ENCODE measurements around the gene SLC35F1. TPM values are rescaled to one million over a fixed set of nuclear protein-coding genes. Genes with fewer than 3 reads are reported as not detected.
A peak's percentile ranks its signal among the peaks of the same experiment; 100 is the strongest.

Gene SLC35F1
- total and polyA plus RNA-seq, 8 donors, result under 0.01 to 6.8 (median 0.38) TPM; not detected in 2

DNA sequence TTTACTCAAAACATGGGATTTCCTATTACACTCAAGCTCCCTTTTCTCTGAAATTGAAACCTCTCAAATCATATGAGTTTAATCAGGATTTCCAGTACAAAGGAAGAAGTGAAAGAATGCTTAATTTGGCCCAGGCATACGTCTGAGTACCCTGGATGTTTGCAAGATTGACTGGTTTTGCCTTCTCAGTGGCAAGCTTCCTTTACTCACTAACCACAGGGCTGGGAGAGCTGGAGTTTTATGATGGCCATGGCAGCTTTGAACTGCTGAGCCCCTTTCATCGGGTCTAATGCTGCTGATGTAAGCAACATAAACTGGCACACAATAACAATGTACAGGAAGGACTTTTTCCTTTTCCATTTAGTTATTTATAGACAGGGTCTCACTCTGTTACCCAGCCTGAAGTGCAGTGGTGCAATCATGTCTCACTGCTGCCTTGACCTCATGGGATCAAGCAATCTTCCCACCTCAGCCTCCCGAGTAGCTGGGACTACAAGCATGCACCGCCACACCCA is 194.8 kb downstream of the SLC35F1 start:
- H3K27me3 ChIP-seq, result no peaks in the 10 kb centered on the region
- no peak overlapping the region for H3K4me3 ChIP-seq
- no peaks in the 10 kb centered on the region for H3K36me3 ChIP-seq
- no peaks in the 10 kb centered on the region for H3K4me1 ChIP-seq
- peaks cover 0 to 7% (median 0%) of the 10 kb centered on the region in 4 donors for H3K9me3 ChIP-seq
- DNase-seq, result peak in 1 of 2 donors; percentile 8
- 42 to 58% (median 51%) methylated on average over 4 of the region's 4 CpGs for WGBS, 5 donors
- TF ChIP-seq EP300 (IDR thresholded peaks at IDR 0.05) (no peak), POLR2A (IDR thresholded peaks at IDR 0.05) (no peak), POLR2AphosphoS5 (IDR thresholded peaks at IDR 0.05) (no peak)
- TF ChIP-seq, protein P1, sequence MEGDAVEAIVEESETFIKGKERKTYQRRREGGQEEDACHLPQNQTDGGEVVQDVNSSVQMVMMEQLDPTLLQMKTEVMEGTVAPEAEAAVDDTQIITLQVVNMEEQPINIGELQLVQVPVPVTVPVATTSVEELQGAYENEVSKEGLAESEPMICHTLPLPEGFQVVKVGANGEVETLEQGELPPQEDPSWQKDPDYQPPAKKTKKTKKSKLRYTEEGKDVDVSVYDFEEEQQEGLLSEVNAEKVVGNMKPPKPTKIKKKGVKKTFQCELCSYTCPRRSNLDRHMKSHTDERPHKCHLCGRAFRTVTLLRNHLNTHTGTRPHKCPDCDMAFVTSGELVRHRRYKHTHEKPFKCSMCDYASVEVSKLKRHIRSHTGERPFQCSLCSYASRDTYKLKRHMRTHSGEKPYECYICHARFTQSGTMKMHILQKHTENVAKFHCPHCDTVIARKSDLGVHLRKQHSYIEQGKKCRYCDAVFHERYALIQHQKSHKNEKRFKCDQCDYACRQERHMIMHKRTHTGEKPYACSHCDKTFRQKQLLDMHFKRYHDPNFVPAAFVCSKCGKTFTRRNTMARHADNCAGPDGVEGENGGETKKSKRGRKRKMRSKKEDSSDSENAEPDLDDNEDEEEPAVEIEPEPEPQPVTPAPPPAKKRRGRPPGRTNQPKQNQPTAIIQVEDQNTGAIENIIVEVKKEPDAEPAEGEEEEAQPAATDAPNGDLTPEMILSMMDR (IDR thresholded peaks at IDR 0.05), result no peak
- H3K27ac ChIP-seq, result no peak overlapping the region
- intact Hi-C loops (cut with DNase I; ENCODE audit: low total_unique reads), result no loop called here

DNA sequence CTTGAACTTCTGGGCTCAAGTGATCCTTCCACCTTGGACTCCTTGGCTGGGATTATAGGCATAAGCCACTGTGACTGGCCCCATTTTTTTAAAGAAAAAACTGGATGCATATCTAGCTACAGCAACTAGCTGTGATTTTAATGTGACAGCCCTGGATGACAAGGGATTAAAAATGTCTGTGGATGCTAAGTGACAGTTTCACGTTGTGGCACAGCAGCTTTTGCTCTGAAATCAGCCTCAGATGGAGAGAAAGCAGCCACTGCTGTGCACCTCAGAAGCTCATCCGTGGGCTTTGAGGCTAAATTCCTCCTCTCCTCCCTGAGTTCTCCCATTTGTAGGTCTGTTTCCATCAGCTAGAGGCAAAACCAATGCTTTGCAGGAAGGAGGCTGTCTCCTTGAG is 195.3 kb downstream of the SLC35F1 start:
- Histone ChIP-seq H3K27me3 (no peaks in the 10 kb centered on the region), H3K27ac (no peak overlapping the region), H3K36me3 (no peaks in the 10 kb centered on the region), H3K4me3 (no peak overlapping the region), H3K4me1 (no peaks in the 10 kb centered on the region), H3K9me3 (peaks cover 0 to 7% (median 0%) of the 10 kb centered on the region in 4 donors)
- intact Hi-C loops (cut with DNase I; ENCODE audit: low total_unique reads), result no loop called here
- TF ChIP-seq POLR2A (IDR thresholded peaks at IDR 0.05) (no peak), POLR2AphosphoS5 (IDR thresholded peaks at IDR 0.05) (no peak)
- TF ChIP-seq, protein P1 (IDR thresholded peaks at IDR 0.05), result no peak
- no peak for DNase-seq
- WGBS, 5 donors, result 42 to 82% (median 59%) methylated on average over 2 of the region's 2 CpGs

DNA sequence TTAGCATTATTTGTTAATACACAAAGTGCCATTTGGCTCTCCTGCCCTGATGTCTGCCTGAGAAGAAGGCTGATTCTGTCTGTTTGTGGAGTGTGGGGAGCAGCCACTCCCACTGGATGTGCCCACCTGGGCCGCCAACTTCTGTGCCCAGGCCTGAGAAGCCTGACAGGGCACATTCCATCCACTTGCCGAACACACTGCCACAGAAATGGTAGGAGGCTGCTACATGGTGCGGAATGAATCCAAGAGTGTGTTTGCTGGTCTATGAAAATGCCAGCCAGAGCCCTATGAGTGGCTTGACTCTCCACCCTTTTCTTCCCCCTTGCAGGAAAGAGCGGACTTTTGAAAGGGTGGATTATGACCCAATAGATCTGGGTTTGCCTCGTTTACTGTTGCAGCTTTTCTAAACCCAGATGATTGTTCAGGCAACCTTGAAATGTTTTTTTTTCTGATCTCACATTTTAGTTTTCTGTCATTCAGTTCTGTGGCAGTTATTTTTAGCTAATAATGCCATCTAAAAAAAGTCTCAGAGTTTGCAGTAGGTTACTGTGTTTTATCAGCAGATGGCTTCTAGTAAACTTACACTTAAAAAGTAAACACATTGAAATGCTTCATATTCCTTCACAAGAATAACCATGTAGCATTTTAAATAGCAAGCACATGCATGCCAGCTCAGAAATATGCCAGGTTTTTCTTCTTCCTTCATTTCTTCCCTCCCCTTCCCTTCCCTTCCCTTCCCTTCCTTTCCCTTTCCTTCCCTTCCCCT is 196.5 kb downstream of the SLC35F1 start:
- H3K9me3 ChIP-seq, result peaks cover 0 to 7% (median 0%) of the 10 kb centered on the region in 4 donors
- intact Hi-C loops (cut with DNase I; ENCODE audit: low total_unique reads), result no loop called here
- no peaks in the 10 kb centered on the region for H3K4me1 ChIP-seq
- no peaks in the 10 kb centered on the region for H3K36me3 ChIP-seq
- H3K4me3 ChIP-seq, result no peak overlapping the region
- no peaks in the 10 kb centered on the region for H3K27me3 ChIP-seq
- H3K27ac ChIP-seq, result no peak overlapping the region
- DNase-seq, result no peak
- TF ChIP-seq, protein P1 (IDR thresholded peaks at IDR 0.05), result no peak
- no peak for TF ChIP-seq EP300 (IDR thresholded peaks at IDR 0.05)
- no peak for TF ChIP-seq POLR2AphosphoS5 (IDR thresholded peaks at IDR 0.05)
- WGBS, 5 donors, result 59 to 73% (median 65%) methylated on average over 5 of the region's 5 CpGs

DNA sequence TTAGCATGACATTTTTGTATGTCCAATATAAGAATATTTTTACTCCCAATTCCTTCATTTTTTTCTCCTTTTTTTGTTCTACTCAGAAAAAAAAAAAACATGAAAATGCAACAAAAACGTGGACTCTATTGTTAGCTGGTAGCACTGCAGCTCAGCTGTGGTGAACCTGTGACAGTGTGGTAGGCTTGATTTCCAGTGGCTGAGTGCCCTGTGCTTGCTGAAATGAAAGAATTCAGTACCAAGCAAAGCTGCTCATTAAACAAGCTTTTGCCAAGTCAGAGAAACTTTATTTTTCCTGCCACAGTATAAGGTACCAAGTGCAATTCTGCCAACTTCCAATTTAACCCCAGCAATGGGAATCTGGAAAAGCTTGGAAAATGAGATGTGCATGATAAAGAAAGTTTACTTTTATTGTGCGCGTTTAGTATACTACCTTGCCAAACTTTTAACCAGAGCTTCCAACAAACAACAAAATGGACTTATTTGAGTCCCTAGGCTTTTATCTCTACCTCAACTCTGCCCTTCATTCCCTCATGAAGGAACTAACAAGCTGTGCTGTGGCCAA is 215.2 kb downstream of the SLC35F1 start:
- 50 to 62% (median 55%) methylated on average over 3 of the region's 3 CpGs for WGBS, 5 donors
- H3K27ac ChIP-seq, result no peak overlapping the region
- peaks cover 0 to 8% (median 0%) of the 10 kb centered on the region in 4 donors for H3K4me1 ChIP-seq
- H3K9me3 ChIP-seq, result peaks cover 0 to 6% (median 0%) of the 10 kb centered on the region in 4 donors
- no peak overlapping the region for H3K4me3 ChIP-seq
- no peak for DNase-seq
- intact Hi-C loops (cut with DNase I; ENCODE audit: low total_unique reads), result no loop called here
- no peaks in the 10 kb centered on the region for H3K36me3 ChIP-seq
- TF ChIP-seq POLR2AphosphoS5 (IDR thresholded peaks at IDR 0.05), result no peak
- TF ChIP-seq POLR2A (IDR thresholded peaks at IDR 0.05), result no peak
- TF ChIP-seq, protein P1 (IDR thresholded peaks at IDR 0.05), result no peak
- TF ChIP-seq EP300 (IDR thresholded peaks at IDR 0.05), result no peak
- H3K27me3 ChIP-seq, result no peaks in the 10 kb centered on the region
